C4-2B (cell line): ENCODE data around the gene CD19.
"Not testable (repeated sequence)": the region's sequence is repeated elsewhere in the genome, so short reads cannot be mapped to it uniquely, and the experiment has no call there.

ENCODE experiments used
- H3K27ac ChIP-seq: fragments of 450-650 bp; 2 replicates; pipeline ENCODE4 v1.5.1; 2017
- CTCF ChIP-seq: fragments of 450-650 bp; conservative IDR thresholded peaks from 2 replicates; pipeline ENCODE4 v1.5.1; 2017; ENCODE audit warnings: mild to moderate bottlenecking
- ZFX ChIP-seq: fragments of 450-650 bp; IDR thresholded peaks from 2 replicates; pipeline ENCODE4 v1.6.1; 2017

The CD19 gene

GRCh38 chr16:28937222-28937876, 5.6 kb downstream of the CD19 start:
- no peak overlapping the region for H3K27ac ChIP-seq
- no peak for TF ChIP-seq CTCF
- no peak for TF ChIP-seq ZFX

GRCh38 chr16:28938721-28939120, 7.0 kb downstream of the CD19 start:
- no peak overlapping the region for H3K27ac ChIP-seq
- TF ChIP-seq CTCF (no peak), ZFX (no peak)

GRCh38 chr16:28939825-28940224, 8.1 kb downstream of the CD19 start:
- H3K27ac ChIP-seq, result not testable (repeated sequence)

GRCh38 chr16:28943281-28943680, 11.5 kb downstream of the CD19 start:
- no peak overlapping the region for H3K27ac ChIP-seq
- TF ChIP-seq CTCF (no peak), ZFX (no peak)

- H3K27ac ChIP-seq, result no peak overlapping the region
Observed at GRCh38 chr16:28946681-28947080, 14.9 kb downstream of the CD19 start.

GRCh38 chr16:28950648-28951409, 19.1 kb downstream of the CD19 start, which contains the start of gene NFATC2IP:
NFATC2IP (plus strand) TSS chr16:28950937; CDS start chr16:28951012, 75 bp downstream.
- peak within 1 kb of the TSS; percentile 85 for H3K27ac ChIP-seq

More at GRCh38 chr16:28946681-28947080, 14.9 kb downstream of the CD19 start:
- TF ChIP-seq CTCF (no peak), ZFX (no peak)

GRCh38 chr16:28951410-28951943, 19.7 kb downstream of the CD19 start:
- H3K27ac ChIP-seq, result peak overlapping the region; percentile 85
- no peak for TF ChIP-seq ZFX
- no peak for TF ChIP-seq CTCF

More at GRCh38 chr16:28950648-28951409, 19.1 kb downstream of the CD19 start, which contains the start of gene NFATC2IP:
- TF ChIP-seq ZFX (no peak), CTCF (no peak)
